ENCODE measurements around the gene TMEM86A. TPM values are rescaled to one million over a fixed set of nuclear protein-coding genes. Genes with fewer than 3 reads are reported as not detected.

The TMEM86A gene
- total and polyA plus RNA-seq, 2 of the 8 experiments (the other 6 are each of a cell fraction or from before 2014, with no cell fraction given) = 1.5 to 1.7 TPM

GRCh38 chr11:18728658-18729057 lies 30.1 kb downstream of the TMEM86A start:
- ChIA-PET POLR2A (ENCODE audit: partially characterized antibody) (interaction anchor here (1.0 to 1.5 kb wide), 3 partner anchors 8 to 30 kb away, joined by 3 read pairs; partner anchors contain the start of gene TMEM86A), CTCF (ENCODE audit: partially characterized antibody) (interaction anchor here (0.8 to 11.9 kb wide), 20 partner anchors 10 to 144 kb away, joined by 3 to 225 read pairs (median 8); no protein-coding TSS in a partner anchor)
- Histone ChIP-seq H2BK20ac (ENCODE audit: low read length) (no peak overlapping the region), H3K79me1 (ENCODE audit: low read depth, low read length) (no peaks in the 10 kb centered on the region), H3K18ac (ENCODE audit: extremely low read depth, low read length) (no peak overlapping the region), H2AK5ac (ENCODE audit: low read depth, low read length) (no peak overlapping the region), H4K20me1 (replicated peaks in 1 of 2; ENCODE audit: control insufficient read depth in 1 of 2, insufficient read depth in 2 of 2, low read length in 2 of 2) (no peaks in the 10 kb centered on the region), H3K4ac (replicated peaks; ENCODE audit: insufficient read length, low read depth, low read length) (no peak overlapping the region), H3K27me3 (replicated peaks in 1 of 4; ENCODE audit: control insufficient read depth in 3 of 4, extremely low read depth in 1 of 4, insufficient read depth in 3 of 4, low read length in 3 of 4) (no peaks in the 10 kb centered on the region), H2BK12ac (ENCODE audit: low read depth, low read length) (no peak overlapping the region), H3K56ac (replicated peaks; ENCODE audit: insufficient read length, low read depth, low read length) (no peak overlapping the region), H2BK5ac (ENCODE audit: low read depth, low read length) (no peak overlapping the region), H3K36me3 (ENCODE audit: control insufficient read depth in 2 of 4, insufficient read depth in 4 of 4, low read length in 3 of 4) (no peaks in the 10 kb centered on the region; a peak in 1 of 8 replicates), H3K4me1 (replicated peaks in 1 of 4; ENCODE audit: control insufficient read depth in 3 of 4, insufficient read depth in 4 of 4, low read length in 3 of 4) (peaks cover 0 to 20% (median 14%) of the 10 kb centered on the region in 4 experiments; a peak in 5 of 7 replicates), H4K91ac (replicated peaks; ENCODE audit: insufficient read length, low read length) (no peak overlapping the region), H2BK120ac (replicated peaks; ENCODE audit: low read depth, low read length) (no peak overlapping the region), H4K8ac (ENCODE audit: extremely low read depth, insufficient read depth, low read length) (no peak overlapping the region; the same call in 1 of the 2 replicates), H2AFZ (ENCODE audit: low read length) (no peak overlapping the region), H3K4me3 (ENCODE audit: extremely low read depth in 1 of 4, insufficient read depth in 2 of 4, low read depth in 3 of 4, low read length in 4 of 4) (no peak overlapping the region), H3K4me2 (ENCODE audit: insufficient read depth in 1 of 2, low read depth in 2 of 2, low read length in 2 of 2) (no peak overlapping the region), H3K9me3 (ENCODE audit: insufficient read depth in 2 of 2, low read depth in 1 of 2, low read length in 1 of 2) (no peaks in the 10 kb centered on the region), H4K5ac (ENCODE audit: insufficient read length, low read depth, low read length) (no peak overlapping the region), H3K27ac (ENCODE audit: low read depth, low read length) (no peak overlapping the region; the same call in 1 of the 2 replicates), H3K9ac (replicated peaks in 1 of 4; ENCODE audit: extremely low read depth in 1 of 4, low read depth in 3 of 4, low read length in 3 of 4) (no peak overlapping the region), H3K23ac (ENCODE audit: insufficient read length) (no peak overlapping the region), H3K79me2 (ENCODE audit: control insufficient read depth in 1 of 2, insufficient read depth in 2 of 2, low read length in 2 of 2) (no peaks in the 10 kb centered on the region), H2BK15ac (ENCODE audit: low read length) (0 out of 2 replicates have a peak overlapping the region, but pooled peaks have one; percentile 54), H3K14ac (ENCODE audit: insufficient read length) (no peak overlapping the region), H3K23me2 (ENCODE audit: low read depth, low read length) (no peaks in the 10 kb centered on the region)
- WGBS, 2 experiments (ENCODE audit: extremely low coverage in 1 of 2, insufficient coverage in 1 of 2, insufficient read length in 1 of 2, insufficient replicate concordance in 2 of 2, low coverage in 1 of 2, low lambda C conversion rate in 2 of 2, missing lambda C conversion rate in 1 of 2) = 97% methylated on average over 13 of the region's 13 CpGs; no CpG with 5 or more reads in 1 of the 2 experiments
- DNase-seq (ENCODE audit: low read depth in 1 of 2, low spot score in 2 of 2) = no peak
- no peak for FAIRE-seq
- TF ChIP-seq SAP30 (IDR thresholded peaks at IDR 0.05; ENCODE audit: insufficient read depth, insufficient replicate concordance, low read length) (no peak), SIRT6 (IDR thresholded peaks at IDR 0.05; ENCODE audit: low read length) (no peak)
